HG03064 (cell line): ENCODE data around the gene DBP.
"Not testable (repeated sequence)": the region's sequence is repeated elsewhere in the genome, so short reads cannot be mapped to it uniquely, and the experiment has no call there.

Source experiments
- ATAC-seq: cut with Tn5 transposase; IDR thresholded peaks from one replicate; pipeline ENCODE4 v1.9.1; 2021; ENCODE audit warnings: low read depth; ENCODE audit not compliant: unreplicated experiment

Gene DBP

GRCh38 chr19:48644355-48644754 lies 7.2 kb upstream of the DBP start:
- ATAC-seq, result no peak

- ATAC-seq, result no peak
Observed at GRCh38 chr19:48642862-48643261, 5.7 kb upstream of the DBP start.

GRCh38 chr19:48641850-48642249 lies 4.7 kb upstream of the DBP start:
- ATAC-seq, result no peak

GRCh38 chr19:48639483-48640375 lies 2.5 kb upstream of the DBP start:
- no peak for ATAC-seq

DNA sequence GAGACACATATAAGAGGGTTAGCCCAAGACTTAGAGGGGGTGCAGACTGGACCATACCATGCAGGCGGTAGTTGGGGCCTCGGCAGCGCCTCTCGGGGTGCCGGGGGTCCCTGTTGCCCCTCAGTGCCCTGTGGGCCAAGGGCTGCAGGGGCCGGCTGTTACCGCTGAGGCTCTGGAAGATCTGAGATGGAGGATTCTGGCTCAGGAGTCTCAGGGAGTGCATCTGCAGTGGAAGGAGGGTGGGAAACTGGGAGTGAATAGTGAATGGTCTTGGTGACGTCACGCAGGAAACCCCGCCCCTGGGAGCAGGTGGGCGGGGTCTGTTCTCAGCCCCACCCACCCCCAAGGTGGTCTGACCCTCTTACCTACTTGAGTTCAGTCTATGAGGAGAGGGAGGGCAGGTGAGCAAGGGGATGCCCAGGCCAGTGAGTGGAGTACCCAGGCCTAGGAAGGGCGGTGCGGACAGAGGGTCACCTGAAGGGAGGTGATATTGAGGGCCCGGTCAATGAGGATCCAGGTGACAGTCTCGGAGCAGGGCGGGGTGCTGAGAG lies 1.7 kb upstream of the DBP start:
- ATAC-seq, result no peak

GRCh38 chr19:48637948-48638830 lies 1.0 kb upstream of the DBP start:
- ATAC-seq, result no peak

GRCh38 chr19:48637449-48637947 lies 319 bp upstream of the DBP start:
- ATAC-seq, result peak; percentile 50

GRCh38 chr19:48635966-48636858 lies 967 bp downstream of the DBP start:
- ATAC-seq, result no peak

DNA sequence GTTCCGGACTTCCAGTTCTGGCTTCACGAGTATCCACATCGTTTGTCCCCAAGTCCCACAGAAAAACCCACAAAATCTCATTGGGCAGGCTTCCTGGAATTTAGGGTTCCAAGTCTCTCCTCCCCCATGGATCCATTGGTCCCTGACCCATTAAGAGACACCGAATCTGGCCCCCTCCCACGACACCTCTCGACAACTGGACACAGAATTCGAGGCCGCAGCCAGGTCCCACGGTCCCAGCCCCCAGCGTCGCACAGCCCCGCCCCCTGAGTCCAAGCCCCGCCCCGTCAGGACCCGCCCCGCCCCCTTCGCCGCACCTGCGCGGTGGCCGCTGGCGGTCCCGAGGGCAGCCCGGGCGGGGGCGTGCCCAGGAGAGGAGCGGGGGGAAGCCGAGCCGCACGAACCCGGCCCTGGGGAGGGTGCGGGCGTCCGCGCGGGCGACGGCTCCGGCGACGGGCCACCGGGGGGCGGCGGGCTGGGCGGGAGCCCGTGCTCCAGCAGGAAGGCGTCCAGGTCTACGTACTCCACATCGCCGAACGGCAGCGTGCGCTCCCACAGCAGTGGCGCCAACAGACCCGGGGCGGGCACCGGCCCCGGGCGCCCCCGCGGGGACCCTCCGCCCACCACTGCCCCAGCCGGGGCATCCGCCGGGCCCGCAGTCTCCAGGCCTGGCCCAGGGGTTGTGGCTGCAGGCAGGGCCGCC lies 1.8 kb downstream of the DBP start:
- ATAC-seq, result no peak

- no peak for ATAC-seq
Observed at GRCh38 chr19:48634424-48635262, 2.5 kb downstream of the DBP start.

GRCh38 chr19:48634036-48634342 lies 3.2 kb downstream of the DBP start:
- ATAC-seq, result no peak

DNA sequence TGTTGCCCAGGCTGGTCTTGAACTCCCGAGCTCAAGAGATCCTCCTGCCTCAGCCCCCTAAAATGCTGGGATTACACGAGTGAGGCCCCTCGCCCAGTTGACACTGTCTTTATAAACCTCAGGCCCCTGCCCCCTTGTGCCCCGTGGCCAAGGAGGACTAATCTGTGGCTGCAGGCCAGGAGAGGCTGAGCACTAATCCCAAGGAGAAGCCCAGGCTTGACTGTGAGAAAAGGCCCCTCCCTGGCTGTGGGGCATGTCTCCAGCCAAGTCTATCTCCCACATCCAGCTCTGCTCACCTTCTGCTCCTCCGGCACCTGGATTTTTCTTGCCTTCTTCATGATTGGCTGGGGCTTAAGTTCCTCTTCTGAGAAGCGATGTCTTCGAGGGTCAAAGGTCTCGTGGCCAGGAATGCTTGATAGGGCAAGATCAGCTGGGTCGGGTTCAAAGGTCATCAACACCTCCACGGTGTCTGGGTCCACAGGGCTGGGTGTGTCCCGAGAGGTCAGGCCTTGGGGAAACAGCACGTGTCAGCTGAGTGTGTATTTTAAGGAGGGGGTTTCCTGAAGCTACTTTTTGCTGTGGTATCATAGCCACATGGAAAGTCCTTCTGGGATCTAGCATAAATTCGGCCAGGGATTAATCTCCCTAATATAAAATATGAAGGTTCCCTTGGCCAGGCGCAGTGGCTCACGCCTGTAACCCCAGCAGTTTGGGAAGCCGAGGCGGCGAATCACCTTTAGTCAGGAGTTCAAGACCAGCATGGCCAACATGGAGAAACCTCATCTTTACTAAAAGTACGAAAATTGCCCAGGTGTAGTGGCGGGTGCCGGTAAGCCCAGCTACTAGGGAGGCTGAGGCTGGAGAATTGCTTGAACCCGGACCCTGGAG lies 3.8 kb downstream of the DBP start:
- ATAC-seq, result no peak

GRCh38 chr19:48632692-48633147 lies 4.5 kb downstream of the DBP start:
- no peak for ATAC-seq

GRCh38 chr19:48632286-48632685 lies 4.9 kb downstream of the DBP start:
- not testable (repeated sequence) for ATAC-seq

DNA sequence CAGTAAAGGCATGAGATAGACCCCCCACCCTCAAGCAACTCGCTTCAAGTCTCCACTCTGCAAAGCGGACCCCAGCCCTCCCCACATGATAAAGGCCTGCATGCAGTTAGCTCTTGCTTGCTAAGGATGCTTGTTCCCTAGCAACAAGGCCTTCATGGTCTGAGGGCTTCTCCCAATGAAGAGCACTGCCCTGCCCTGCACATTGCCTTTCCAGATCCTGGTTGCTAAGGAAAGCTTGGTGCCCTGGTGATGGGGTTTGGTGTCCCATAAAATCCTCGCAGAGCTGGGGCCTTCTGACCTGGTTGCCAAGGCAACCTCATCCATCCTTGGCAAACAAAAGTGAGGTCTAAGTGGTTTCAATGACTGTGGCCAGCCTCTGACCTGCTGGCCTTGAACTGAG lies 6.0 kb downstream of the DBP start:
- no peak for ATAC-seq

DNA sequence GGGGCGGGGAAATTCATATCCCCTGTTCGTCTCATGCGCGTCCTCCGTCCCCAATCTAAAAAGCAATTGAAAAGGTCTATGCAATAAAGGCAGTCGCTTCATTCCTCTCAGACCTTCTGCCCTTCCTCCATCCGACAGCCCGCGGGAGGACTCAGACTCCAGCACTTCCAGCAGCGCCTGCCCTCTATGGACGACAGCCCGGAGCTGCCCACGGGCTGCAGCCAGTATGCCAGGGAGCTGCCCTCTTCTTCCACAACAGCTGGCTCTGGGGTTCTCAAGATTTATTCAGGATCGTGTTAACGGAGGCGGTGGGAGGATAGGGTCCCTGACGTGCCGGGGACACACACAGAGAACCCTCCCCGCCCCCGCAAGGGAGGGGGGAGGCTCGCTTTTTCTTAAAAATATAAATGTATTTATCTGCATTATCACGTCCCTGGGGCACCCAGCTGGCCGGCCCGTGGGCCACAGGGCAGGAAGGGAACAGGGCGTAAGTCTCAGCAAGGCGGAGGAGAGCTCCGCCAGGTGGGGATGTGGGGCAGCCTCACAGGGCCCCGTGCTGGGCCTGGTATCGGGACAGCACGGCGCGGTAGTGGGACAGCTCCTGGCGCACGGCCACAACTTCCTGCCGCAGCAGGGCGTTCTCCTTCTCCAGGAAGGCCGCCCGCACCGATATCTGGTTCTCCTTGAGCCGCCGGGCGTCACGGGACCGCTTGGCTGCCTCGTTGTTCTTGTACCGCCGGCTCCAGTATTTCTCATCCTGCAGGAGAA lies 6.7 kb downstream of the DBP start:
- no peak for ATAC-seq
